Mucosa of stomach (tissue), 1 donor: ENCODE results near the gene PARD6A.

Experiments used
- H3K27me3 ChIP-seq: one replicate; pipeline ENCODE4 v1.7.0; 2013; ENCODE audit warnings: mild to moderate bottlenecking, low read length; ENCODE audit not compliant: control insufficient read depth, insufficient read depth
- H3K36me3 ChIP-seq: one replicate; pipeline ENCODE4 v1.7.0; 2013; ENCODE audit warnings: low read length; ENCODE audit not compliant: control insufficient read depth, insufficient read depth
- H3K4me1 ChIP-seq: one replicate; pipeline ENCODE4 v1.7.0; 2013; ENCODE audit warnings: mild to moderate bottlenecking, low read length; ENCODE audit not compliant: control insufficient read depth, insufficient read depth
- H3K4me3 ChIP-seq: one replicate; pipeline ENCODE4 v1.7.0; 2013; ENCODE audit warnings: low read length
- H3K9ac ChIP-seq: one replicate; pipeline ENCODE4 v1.7.0; 2013; ENCODE audit warnings: mild to moderate bottlenecking, low read length, moderate library complexity
- H3K9me3 ChIP-seq: one replicate; pipeline ENCODE4 v1.7.0; 2013; ENCODE audit warnings: mild to moderate bottlenecking, low read length, moderate library complexity; ENCODE audit not compliant: control insufficient read depth
- donor health status: Pancreatic carcinoma.

Gene PARD6A

DNA sequence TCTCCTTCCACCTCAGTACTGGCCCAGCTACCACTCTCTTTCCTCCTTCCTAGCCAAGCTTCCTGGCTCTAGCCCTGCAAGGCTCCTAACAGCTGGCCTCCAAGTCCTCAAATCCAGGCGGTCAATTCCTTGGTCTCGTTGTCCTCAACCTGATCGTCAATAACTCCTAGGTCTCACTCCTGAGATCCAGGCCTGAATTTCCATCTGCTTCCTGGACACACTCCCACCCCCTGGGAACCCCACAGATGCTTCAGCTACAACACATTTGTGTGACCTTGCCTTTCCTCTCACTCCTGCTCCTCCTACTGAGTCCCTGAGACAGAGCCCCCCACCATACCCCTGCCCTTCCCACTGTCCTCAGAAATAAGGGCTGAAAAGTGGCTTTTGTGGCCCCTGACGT, 3.5 kb downstream of the PARD6A start:
- Histone ChIP-seq H3K4me3 (no peak overlapping the region), H3K9me3 (no peaks in the 10 kb centered on the region), H3K36me3 (no peaks in the 10 kb centered on the region), H3K27me3 (no peaks in the 10 kb centered on the region), H3K4me1 (peaks cover 32% of the 10 kb centered on the region), H3K9ac (no peak overlapping the region)

DNA sequence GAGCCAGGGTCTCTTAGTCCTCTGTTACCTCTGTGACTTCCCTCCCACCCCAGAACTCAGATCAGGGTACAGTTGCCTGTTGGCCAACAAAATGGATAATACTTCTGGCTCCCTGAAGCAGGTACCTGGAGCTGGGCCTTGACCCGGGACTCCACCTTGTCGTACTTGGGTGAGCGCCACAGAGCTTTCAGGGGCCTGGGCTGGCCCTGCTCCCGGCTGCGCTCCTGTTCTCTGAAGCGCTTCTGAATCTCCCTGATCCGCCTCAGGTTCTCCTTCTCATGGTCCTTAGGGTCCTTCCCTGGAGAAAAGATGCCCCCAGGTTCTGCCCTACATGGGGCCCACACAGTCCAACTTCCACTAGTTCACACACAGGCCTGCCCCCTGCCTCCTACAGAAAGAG, 4.1 kb downstream of the PARD6A start:
- Histone ChIP-seq H3K4me3 (no peak overlapping the region), H3K36me3 (no peaks in the 10 kb centered on the region), H3K9ac (no peak overlapping the region), H3K27me3 (no peaks in the 10 kb centered on the region), H3K9me3 (no peaks in the 10 kb centered on the region), H3K4me1 (peaks cover 27% of the 10 kb centered on the region)

DNA sequence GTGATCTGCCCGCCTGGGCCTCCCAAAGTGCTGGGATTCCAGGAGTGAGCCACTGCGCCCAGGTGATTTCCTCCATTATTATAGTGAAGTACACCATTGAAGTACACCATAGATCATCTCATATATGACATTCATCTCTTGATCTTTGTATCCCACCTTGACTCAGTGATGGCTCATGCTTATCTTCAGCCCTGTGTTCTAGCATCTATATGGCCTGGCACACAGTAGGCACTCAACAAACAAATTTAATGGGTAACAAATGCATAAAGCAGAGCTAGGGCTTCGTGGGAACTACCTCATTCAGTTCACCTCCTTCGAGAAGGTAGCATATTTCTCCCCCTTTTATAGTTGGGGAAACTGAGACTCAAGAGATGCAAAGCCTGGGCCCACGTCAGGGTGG, 4.8 kb downstream of the PARD6A start:
- no peaks in the 10 kb centered on the region for H3K9me3 ChIP-seq
- peaks cover 27% of the 10 kb centered on the region for H3K4me1 ChIP-seq
- H3K27me3 ChIP-seq = no peaks in the 10 kb centered on the region
- no peaks in the 10 kb centered on the region for H3K36me3 ChIP-seq
- H3K9ac ChIP-seq = no peak overlapping the region
- peak overlapping the region; percentile 61 for H3K4me3 ChIP-seq

DNA sequence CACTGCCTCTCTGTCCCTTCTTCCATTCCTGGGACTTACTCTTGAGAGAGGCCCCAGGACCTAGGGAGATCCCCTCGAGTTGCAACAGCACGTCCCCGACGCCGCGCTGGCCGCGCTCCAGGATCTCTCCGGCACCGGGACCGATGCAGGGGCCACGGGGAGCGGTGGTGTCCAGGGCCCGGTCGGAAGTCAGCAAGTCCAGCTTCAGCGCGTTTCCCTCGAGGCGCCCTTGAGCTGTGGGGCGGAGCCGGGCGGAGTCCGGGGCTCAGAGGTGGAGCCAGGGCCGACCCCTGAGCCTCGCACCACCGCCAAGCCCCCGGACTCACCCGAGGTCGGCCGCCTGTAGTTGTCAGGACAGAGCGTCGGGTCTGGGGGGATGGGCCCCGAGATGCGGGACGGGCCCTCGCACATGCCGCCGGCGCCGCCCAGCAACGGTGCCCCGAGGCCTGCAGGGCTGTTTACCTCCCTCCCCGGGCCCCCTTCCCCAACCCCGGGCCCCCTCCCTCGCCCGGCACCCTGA, 5.3 kb downstream of the PARD6A start:
- H3K4me3 ChIP-seq = peak overlapping the region; percentile 61

DNA sequence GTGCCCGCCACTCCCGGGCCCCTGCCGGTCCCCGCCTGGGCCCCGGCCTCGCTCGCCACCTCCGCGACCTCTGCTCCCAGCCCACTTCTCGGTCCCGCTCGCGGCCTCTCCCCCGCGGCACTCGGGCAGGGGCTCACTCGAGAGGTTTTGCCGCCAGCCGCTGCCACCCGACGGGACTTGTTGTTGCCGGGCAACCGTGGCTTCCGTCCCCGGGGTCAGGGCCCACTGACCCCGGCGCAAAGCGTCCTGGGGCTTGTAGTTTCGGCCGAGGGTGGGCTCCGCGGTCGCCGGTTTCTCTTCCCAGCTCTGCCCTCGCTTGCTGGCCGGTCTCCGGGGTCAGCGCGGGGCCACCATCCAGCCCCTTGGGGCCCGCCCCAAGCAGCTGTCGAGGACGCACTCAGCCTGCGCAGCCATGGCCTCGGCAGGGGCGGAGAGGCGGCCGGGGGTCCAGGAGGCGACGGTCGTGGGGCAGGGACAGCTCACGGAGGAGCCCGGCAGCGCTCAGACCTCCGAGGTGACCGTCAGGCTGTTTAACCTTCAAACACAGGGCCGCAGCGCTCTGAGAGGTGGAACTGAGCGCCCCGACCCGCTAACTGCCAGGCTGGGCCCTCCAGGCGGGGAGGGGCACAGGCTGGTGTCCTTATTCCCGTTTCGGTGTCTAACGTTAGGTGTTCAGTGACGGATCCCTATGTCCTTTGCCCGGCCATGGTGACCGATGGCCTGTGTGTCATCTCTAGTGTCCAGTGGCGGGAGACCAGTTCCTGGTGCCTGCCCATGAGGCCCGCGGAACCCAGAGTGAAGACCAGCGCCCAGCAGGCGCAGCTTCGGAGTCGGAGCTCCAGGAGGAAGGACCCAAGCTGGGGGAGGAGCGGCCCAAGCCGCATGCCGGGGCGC, 6.0 kb downstream of the PARD6A start, which contains the start of the genes C16orf86 and ENKD1:
C16orf86 (plus strand) TSS at position 256 of the 894 bp plus-strand sequence; CDS start at position 413, 157 bp downstream.
ENKD1 (minus strand) TSS at position 192 of the 894 bp plus-strand sequence. CDS start 308 bp downstream, outside the sequence.
- Histone ChIP-seq H3K9me3 (no peaks in the 10 kb centered on the region), H3K4me1 (peaks cover 19% of the 10 kb centered on the region), H3K4me3 (peak within 1 kb of the TSS; percentile 61)

More for the DNA sequence above, 5.3 kb downstream of the PARD6A start:
- peak overlapping the region; percentile 52 for H3K9ac ChIP-seq
- H3K4me1 ChIP-seq = peaks cover 25% of the 10 kb centered on the region
- H3K27me3 ChIP-seq = no peaks in the 10 kb centered on the region
- H3K9me3 ChIP-seq = no peaks in the 10 kb centered on the region
- no peaks in the 10 kb centered on the region for H3K36me3 ChIP-seq

DNA sequence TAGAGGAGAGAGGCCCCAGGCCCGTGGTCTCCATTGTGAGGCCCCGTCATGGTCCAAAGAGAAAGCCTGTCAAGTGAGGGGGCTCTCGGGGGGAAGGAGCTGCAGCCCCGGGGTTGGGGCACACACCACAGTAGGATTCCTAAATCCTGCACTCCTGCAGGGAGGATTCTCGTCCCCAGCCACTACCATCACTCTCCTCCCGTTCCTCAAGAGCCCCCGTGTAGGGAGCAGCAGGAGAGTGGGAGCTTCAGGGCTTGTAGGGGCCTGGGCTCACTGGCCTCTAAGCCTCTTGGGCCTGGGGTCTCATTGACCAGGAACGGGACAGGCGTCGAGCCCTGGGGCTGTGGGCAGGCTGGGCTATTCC, 6.7 kb downstream of the PARD6A start:
- peak overlapping the region; percentile 52 for H3K9ac ChIP-seq
- no peaks in the 10 kb centered on the region for H3K9me3 ChIP-seq
- H3K27me3 ChIP-seq = no peaks in the 10 kb centered on the region
- H3K4me3 ChIP-seq = no peak overlapping the region
- no peaks in the 10 kb centered on the region for H3K36me3 ChIP-seq
- H3K4me1 ChIP-seq = peaks cover 19% of the 10 kb centered on the region

More for the DNA sequence above, 6.0 kb downstream of the PARD6A start, which contains the start of the genes C16orf86 and ENKD1:
- Histone ChIP-seq H3K36me3 (no peaks in the 10 kb centered on the region), H3K9ac (peak within 1 kb of the TSS; percentile 52), H3K27me3 (no peaks in the 10 kb centered on the region)

DNA sequence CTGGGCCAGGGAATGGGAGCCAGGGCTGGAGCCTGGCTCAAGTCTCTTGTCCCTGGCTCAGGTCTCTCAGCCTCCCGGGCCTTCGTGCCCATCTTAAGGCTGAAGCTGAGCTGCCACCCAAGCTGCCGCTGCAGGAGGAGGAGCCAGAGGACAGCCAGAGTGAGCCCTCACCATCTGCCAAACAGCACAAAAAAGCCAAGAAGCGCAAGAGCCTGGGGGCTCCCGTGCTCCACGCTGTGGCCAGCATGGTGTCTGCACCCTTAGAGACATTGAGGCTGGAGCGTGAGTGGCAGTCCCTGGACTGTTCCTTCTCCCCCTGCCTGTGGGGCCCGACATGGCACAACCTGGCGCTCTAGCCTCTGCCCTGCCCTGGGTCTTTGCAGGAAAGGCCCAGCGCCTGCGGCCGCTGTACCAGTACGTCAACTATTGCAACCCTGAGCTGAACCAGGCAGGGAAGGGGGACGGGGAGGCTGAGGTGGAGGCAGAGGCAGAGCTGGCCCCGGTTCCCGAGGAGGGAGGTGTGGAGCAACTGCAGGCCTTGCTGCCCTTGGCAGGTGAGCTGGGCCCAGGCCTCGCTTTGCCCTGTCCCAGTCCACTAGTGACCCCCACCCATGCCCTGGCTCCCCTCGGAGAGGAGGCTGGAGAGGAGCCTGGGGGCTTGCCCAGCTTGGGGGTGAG, 7.2 kb downstream of the PARD6A start:
- H3K9ac ChIP-seq = no peak overlapping the region
- no peak overlapping the region for H3K4me3 ChIP-seq

DNA sequence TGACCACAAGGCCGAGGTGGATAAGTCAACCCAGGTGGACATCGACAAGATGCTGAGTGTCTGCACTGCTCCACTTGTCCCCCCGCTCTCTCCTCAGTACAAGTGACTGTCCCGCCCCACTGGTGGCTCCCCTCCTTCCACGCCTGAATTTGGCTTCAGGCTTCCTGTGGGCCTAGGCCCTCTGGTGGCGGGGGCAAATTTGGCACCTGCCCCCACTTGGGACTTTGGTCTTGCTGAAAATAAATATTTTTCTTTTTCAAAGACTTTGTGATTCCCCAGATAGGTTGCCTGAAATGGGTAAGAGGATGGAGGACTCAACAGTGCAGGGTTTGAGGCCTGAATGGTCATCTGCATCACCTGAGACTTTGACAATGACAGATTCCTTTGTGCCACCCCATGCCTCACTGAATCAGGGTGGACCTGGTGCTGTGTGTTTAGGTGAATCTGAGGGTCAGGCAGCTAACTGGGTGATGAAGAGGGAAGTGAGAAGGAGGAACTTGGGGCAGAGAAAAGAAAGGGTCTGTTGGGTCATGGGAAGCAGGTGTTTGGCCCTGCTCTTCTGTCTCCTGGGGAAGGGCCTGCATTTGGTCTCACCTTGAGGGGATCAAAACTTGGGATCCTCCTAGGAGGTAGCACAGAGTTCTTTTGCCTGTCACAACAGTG, 7.9 kb downstream of the PARD6A start:
- Histone ChIP-seq H3K9ac (no peak overlapping the region), H3K9me3 (no peaks in the 10 kb centered on the region), H3K4me1 (peaks cover 28% of the 10 kb centered on the region)

More for the DNA sequence above, 7.2 kb downstream of the PARD6A start:
- Histone ChIP-seq H3K9me3 (no peaks in the 10 kb centered on the region), H3K36me3 (no peaks in the 10 kb centered on the region), H3K27me3 (no peaks in the 10 kb centered on the region), H3K4me1 (peaks cover 21% of the 10 kb centered on the region)

DNA sequence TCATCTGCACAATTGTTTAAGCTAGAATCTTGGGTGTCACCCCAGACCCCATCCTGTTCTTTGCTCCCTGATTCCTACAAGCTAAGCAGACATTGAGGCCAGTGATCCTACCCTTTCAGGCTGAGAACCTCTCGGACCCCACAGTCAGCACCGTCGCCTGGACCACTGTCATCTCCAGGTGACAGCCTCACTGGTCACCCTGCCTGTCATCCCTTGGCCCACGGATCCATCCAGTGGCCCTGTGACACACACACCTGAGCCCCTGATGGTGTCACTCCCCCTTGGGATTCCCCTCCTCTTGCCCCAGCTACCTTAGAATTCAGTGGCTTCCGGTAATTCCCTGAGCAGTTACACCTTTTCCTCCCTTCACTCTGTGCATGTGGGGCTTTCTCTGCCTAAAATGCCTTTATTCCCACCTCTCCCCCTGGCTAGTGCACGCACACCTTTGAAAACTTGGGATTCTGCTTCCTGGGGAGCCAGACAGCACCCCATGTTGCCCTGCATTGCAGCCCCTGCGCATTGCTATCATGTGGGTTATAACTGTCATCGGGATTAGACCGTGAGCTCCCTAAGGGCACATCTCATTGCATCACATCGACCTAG, 8.8 kb downstream of the PARD6A start:
- Histone ChIP-seq H3K9me3 (no peaks in the 10 kb centered on the region), H3K27me3 (no peaks in the 10 kb centered on the region), H3K36me3 (no peaks in the 10 kb centered on the region), H3K4me3 (no peak overlapping the region), H3K9ac (no peak overlapping the region), H3K4me1 (peaks cover 36% of the 10 kb centered on the region)

More for the DNA sequence above, 7.9 kb downstream of the PARD6A start:
- Histone ChIP-seq H3K4me3 (no peak overlapping the region), H3K36me3 (no peaks in the 10 kb centered on the region), H3K27me3 (no peaks in the 10 kb centered on the region)

DNA sequence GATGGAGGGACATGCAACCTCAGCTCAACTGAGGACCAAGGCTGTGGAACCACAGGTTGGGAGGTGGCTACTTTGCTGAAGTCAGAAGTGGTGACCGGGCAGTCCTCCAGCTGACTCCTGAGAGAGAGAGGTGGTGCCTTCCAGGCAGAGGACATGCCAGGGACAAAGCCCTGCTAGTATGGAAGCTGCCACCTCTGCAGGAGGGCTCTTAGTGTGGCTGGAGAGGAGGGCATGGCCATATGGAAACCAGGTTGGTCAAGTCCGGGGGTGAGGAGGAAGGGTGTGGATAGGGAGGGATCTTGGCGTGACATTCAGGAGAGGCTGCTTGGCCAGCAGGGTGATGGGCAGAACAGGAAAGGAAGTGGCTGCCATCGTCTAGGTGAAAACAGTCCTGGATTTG, 11.5 kb downstream of the PARD6A start:
- H3K27me3 ChIP-seq = no peaks in the 10 kb centered on the region

More for the DNA sequence above, 11.5 kb downstream of the PARD6A start:
- Histone ChIP-seq H3K4me1 (peaks cover 38% of the 10 kb centered on the region), H3K4me3 (no peak overlapping the region), H3K9ac (no peak overlapping the region), H3K36me3 (no peaks in the 10 kb centered on the region), H3K9me3 (no peaks in the 10 kb centered on the region)
